Stimulated activated CD8-positive, alpha-beta memory T cell treated with anti-CD3 and anti-CD28 coated beads, Interleukin-7, amount 100 ng/mL, for 4 hours (primary cell): ENCODE data around the gene RABAC1.
"Not testable (repeated sequence)": the region's sequence is repeated elsewhere in the genome, so short reads cannot be mapped to it uniquely, and the experiment has no call there.

Source experiments
- DNase-seq, 2 donors: peaks; one replicate each; pipeline ENCODE4 v3.0.0-alpha.2; 2020; ENCODE audit warnings: low read depth in 2 of 2

The RABAC1 gene

DNA sequence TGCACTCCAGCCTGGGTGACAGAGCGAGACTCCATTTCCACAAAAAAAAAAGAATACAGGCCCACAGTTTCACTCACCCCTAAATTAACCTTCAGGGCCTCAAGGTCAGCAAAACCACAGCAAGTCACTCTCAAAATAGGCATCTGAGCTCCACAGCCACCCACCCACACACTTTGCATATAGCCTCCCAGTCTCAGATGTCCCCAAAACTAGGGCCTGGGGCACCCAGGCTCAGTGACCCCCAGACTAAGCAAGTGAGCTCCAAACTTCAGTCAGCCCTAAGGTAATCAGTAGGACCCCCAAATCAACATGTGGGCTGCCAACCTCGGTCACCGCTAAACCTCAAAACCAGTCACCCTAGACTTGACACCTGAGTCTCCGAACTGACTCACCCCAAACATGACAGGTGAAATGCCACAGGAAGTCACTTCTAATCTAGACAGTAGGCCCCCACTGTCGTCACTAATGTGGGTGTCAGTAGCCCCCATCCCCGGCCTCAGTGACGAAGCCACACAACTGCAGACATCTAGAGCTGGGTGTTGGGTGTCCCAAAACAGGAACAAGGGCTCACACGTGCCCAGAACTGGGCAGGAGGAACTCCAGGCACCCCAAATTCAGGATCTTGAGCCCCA, 13.9 kb downstream of the RABAC1 start:
- peak; percentile 86 to 91 for DNase-seq

DNA sequence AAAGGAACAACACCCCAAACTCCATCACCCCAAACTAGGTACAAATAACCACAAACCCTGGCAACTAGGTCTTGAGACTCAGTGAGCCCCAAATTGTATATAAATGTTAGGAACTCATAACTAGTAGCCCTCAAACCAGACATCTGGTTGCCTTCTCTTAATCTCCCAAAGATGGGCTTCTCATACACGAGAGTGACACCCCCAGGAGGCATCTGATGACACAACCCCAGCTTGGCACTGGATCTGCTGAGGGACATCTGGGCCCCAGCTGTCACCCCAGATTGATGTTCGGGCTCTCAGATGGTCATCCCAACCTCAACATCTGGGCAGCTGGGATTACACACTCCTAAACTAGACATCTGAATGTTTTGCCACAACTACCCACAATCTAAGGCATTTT, 14.8 kb downstream of the RABAC1 start:
- no peak for DNase-seq

DNA sequence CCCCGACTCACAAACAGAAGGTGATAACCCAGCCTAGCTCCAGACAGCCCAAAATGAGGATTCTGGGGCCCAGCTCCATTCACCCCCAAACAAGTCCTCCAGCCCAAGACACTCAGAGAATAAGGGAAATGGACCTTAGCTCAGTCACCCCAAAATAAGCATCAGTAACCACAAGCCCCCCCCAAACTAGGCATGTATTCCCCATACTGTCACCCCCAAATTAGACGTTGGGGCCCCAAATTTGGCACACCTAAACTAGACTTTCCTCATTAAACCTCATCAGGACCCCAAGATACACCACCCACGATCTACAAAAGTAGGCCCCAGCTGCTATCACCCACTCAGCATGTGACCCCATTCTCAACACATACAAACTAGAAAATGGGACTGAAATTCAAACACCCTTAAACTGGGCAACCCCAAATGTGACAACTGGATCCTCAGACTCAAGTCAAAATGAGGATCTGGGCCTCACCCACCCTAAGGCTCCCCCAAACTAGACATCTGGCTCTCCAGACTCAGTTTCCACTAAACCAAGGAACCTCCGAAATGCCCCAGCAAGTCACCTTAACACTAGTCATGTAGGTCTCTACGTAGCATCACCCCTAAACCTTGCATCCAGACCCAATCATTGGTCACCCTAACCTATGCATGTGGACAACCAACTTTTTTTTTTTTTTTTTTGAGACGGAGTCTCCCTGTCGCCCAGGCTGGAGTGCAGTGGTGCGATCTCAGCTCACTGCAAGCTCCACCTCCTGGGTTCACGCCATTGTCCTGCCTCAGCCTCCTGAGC, 17.5 kb downstream of the RABAC1 start:
- DNase-seq, result no peak

DNA sequence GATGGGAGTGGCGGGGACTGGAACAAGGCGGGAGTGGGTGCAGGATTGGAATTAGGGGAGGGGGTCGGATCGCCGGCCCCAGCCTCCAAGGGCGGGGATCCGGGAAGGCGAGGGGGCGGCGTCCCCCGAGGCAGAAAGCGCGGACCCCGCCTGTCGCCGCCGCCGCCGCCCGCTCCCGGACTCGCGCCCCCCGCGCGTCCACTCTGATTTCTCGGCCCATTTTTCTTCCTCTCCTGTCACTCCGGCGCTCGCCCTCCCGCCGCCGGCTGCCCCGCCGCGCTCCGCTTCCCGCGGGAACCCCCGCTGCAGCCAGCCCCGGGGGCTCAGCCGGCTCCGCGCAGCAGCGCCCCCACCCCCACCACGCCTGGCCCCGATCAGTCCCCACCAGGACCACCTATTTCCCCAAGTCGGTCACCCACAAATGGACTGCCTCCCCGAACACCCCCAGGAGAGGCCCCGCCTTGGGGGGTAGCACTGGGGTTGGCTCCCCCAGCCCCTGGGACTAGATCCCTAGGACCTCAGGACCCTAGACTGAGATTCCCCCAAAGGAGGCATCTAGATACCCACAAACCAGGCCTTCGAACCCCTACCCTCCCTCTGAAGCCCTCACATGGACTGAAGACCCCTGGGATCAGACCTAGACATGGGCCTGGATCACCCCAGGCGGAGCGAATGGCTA, 18.3 kb downstream of the RABAC1 start:
- DNase-seq, result no peak

DNA sequence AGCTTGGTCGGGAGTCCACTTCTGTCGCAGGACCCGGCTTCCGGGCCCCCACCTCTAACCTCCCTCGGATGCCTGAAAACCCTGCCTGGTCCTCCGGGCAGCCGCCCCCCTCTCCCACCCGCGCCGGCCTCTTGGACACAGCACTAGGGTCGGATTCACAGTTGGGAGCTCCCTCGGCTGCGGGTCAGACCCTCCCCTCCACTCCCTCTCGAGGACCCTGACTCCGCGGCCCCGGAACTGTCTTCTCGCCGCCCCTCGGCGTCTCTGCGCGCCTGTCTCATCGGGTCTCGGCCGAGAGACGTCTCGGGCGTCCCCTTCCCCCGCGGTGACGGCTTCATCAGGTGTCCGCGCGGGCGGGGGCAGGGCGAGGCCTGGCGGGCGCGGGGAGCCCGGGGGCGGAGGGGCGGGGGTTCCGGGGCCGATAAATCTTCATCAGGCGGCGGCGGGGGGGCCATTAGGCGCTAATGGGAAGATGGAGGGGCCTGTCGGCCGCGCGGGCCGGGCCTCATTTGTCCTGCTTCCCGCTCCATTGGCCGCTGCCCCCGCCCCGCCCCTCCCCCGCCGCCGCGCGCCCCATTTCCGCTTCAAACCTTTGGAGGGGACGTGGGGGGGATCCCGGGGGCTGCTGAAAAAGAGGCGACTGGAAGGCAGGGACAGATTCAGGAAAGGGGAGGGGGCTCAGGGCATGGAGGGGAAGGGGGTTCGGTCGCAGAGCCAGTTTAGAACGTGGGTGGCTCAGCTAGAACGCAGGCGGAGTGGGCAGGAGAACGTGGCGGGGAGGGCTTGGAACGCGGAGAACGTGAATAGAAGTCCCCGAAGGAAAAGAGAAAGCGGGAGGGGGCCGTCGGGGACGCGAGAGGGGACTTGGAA, 19.0 kb downstream of the RABAC1 start:
- peak in 1 of 2 donors; percentile 68 for DNase-seq

DNA sequence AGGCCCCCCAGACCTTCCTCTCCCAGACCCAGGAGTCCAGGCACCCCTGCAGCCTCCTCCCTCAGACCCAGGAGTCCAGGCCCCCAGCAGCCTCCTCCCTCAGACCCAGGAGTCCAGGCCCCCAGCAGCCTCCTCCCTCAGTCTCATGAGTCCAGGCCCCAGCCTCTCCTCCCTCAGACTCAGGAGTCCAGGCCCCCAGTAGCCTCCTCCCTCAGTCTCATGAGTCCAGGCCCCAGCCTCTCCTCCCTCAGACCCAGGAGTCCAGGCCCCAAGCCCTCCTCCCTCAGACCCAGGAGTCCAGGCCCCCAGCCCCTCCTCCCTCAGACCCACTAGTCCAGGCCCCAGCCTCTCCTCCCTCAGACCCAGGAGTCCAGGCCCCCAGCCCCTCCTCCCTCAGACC, 19.9 kb downstream of the RABAC1 start:
- DNase-seq, result not testable (repeated sequence)

DNA sequence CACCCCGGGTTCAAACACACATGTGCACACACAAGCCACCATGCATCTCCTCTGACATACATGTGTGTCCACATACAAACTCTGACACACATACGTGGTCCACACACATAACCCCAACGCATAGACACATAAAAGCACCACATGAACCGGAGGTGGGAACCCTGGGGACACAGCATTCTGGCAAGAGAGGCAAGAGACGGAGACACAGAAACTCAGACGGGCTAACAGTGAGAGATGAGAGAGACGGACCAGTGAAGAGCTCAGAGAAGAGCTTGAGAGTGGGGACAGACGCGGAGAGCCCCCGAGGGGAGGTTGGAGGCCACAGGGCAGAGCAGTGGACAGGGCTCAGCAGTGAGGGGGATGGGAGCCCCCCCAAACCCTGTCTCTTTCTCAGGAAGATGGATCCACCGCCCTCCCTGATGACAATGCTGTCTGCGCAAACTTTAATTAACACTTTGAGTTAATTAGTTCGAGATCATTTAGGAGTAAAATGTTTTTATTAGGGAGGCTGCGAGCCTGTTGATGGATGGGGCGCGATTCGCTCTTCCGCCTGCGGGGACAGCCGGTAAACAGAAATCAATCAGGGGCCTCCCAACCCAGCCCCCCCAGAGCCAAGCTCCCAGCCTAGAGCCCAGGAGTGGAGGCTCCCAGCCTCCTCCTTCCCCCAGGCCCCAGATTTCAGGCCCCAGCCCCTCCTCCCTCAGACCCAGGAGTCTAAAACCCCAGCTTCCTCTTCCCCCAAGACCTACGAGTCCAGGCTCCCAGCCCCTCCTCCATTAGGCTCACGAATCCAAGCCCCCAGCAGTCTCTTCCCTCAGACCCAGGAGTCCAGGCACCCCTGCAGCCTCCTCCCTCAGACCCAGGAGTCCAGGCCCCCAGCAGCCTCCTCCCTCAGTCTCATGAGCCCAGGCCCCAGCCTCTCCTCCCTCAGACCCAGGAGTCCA, 21.3 kb downstream of the RABAC1 start:
- no peak for DNase-seq

DNA sequence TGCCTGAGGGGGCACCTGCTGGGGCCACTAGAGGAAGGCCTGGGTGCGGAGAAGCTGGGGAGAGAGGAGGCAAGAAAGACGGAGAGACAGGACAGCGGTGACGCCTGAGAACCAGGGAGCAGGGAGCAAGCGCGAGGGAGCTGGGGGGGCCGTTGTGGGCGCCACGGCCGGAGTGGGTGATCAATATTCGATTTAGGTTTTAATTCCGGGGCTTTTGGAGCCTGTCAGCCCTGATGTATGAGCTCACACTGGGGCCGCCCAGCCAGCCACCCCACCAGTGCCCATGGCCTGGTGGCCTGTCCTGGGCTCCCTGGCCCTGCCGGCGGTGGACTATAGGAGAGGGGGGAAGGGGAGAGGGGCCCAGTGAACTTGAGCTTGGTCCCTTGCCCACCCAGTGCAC, 22.2 kb downstream of the RABAC1 start:
- no peak for DNase-seq

DNA sequence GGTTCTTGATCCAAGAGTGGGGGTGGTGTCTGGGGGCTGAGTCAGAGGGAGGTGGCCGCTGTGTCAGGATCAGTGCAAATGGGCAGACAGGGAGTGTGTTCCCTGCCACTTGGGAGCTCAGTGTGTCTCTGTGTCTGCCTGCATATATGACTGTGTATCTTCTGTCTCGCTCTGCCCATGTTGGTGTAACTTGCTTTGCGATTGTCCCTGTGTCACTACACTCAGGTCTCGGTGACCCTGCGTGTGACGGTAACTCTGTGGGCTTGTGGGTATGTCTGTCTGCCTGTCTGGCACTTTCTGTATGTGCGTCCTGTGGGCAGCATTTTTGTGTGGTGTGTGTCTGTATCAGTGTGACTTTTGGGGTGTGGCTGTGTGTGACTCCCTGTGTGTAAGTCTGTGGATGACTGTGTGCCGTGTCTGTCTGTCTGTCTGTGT, 22.7 kb downstream of the RABAC1 start:
- DNase-seq, result peak in 1 of 2 donors; percentile 55

DNA sequence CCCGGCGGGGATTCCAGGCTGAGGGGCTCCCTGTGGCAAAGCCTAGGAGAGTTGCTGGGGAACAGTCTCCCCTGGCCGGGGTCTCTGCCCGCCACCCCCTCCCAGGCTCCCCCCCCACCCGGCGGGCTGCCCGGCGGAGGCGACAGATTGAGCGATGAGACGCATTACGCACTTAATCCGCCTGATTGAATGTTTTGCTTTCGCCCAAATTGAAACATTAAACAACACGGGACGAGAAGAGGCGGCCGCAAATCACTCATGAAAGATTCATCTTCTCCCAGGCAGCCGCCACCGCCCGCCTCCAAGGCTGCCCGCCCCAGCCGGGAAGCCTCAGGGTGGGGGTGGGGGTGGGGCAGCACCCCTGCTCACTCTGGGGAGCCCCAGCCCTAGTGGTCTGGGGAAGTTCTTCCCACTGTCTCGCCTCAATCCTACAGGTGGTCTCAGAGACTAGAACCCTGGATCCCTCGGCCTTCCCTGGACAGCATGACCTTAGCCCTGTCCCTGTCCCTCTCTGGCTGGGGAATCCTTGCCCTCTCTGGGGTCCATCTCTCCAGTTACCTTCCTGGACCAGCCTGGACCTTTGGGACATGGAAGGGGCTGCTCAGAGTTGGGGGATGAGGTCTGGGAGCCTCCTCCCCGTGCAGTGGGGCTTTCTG, 23.2 kb downstream of the RABAC1 start:
- DNase-seq, result no peak

DNA sequence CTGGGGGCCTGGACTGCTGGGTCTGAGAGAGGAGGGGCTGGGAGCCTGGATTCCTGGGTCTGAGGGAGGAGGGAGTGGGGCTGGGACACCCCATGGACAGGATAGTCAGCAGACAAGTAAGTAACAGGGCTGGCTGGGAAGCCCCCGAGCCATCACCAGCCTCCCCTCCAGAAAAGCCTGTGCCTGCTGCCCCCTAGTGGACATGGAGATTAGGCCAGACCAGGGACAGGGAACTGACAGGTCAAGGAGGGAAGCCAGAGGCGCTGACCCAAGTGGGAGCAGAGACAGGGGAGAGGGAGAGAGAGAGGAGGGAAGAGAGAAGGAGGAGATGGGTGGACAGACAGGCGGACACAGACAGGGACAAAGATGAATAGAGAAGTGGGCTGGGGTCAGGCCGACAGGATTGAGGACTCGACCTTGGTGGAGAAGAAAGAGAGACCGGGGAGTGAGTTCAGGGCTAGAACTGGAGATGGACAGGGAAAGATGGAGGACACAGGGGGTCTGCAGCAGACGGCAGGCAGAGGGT, 24.2 kb downstream of the RABAC1 start:
- DNase-seq, result peak; percentile 61 to 64

DNA sequence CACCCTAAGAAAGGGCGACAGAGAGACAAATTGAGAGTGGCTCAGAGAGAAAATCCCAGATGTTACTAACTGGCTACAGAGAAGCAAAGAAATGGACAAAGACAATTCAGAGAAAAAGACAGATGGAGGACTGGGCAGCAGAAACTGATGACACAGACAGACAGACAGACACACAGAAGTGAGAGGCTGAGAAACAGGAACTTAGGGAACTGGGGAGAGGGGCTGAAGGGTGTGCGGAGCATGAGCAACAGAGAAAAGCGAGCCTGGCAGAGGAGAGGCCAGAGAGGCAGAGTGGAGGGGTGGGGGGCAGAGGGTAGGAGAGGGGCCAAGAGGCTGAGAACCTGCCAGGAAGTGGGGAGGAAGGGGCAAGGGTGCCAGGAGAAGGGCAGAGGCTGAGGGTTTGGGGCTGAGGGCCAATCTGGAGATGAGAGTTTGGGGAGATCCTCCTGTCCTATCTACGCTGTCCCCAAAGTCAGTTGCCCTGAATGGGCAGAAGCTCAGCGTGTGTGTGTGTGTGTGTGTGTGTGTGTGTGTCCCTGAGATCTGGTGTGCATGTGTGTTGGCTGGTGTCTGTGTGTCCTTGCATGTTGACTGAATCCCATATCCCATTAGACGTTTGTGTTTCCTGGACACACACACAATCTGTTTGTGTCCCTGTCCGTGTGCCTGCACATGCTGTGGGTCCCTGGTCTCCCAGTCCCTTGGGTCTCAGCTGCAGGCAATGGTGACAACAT, 25.3 kb downstream of the RABAC1 start:
- DNase-seq, result no peak

DNA sequence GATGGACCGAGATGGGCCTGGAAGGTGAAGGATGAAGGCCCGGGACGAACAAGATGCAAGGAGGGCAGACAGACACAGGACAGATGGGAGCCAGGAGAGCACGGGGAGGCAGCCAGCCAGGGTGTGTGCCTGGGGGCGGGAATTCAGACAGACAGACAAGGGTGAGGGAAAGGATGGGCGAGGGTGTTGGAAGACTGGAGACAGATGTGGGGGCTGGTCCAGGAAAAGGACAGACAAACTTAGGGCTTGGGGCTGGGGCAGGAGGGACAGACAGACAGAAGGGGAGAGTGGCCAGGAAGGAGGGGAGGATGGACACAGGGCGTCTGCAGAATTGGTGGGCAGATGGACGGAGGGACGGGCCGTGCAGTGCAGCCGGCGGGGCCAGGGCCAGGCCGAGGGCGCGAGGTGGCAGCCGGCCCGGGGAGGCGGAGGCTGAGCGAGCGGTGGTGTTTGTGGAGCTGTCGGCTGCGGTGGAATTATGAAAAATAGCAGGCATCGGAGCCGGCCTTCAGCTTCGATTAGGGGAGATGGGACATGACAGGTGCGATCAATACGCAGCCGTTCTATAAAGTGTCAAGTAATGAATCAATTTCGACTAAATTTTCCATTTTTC, 26.3 kb downstream of the RABAC1 start:
- no peak for DNase-seq

DNA sequence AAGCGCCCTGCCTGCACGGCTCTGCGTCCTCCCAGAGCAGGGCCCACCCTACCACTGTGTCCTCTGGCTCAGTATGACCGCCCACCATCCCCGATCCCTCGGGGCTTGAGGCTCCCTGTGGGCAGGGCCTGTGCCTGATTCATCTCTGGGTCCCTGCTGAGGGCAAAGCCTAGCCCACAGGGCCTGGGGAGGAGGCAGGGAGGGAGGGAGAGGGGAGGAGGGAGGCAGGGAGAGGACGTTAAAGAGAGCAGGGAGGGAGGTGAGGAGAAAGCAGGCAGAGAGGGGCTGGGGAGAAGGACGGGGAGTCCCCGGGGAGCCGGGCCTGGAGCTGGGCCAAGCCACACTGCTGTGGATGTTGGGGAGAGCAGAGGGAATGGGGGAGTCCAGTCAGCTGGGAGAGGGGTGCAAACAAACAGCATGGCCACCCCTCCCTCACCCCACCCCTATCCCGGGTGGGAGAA, 26.8 kb downstream of the RABAC1 start:
- no peak for DNase-seq

DNA sequence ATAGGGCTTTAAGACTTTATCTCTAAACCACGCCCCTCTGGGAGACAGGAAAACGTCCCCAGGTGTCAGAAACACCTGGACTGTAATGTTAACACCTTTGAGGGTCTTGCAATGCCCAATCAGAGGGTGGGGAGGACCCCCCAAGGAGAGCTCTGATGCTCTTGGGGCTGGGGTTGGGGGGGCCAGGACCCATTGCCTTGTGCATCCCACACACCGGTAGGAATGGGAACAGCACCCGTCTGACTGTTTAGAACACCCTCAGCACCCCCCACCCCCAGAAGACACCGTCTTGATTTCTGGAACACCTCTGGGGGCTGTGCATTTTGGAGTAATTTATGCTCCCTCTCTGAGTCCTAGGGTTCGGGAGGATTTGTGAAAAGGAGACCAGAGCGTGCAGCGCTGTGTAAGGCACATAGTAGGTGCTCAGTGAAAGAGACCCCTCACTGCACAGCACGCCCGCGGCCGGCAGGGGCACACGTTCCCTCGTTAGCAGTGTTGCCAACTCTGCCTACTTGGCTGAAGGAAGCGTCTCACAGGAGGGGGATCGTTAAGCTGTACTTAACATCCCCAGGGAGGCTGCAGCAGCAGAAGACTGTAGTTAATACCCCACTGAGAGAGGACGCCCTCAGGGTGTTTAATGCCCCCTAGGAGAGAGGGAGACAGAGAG, 28.1 kb downstream of the RABAC1 start:
- DNase-seq, result no peak

DNA sequence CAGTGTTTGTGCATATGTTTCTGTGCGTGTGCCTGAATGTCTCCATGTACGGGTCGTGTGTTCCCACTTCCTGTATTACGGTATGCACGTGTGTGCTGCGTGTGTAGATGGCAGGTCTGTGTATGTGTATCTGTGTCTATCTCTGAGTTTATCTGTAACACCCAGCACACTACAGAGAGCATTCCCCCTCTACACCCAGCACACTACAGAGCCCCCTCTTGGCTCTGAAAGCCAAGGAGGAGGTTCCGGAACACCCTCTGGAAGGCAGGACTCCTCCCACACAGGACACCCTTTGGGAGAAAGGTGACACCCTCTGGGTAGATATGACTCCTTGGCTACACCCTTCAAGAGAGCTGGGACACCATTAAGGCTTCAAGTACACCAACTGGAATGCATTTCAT, 28.8 kb downstream of the RABAC1 start:
- DNase-seq, result no peak

DNA sequence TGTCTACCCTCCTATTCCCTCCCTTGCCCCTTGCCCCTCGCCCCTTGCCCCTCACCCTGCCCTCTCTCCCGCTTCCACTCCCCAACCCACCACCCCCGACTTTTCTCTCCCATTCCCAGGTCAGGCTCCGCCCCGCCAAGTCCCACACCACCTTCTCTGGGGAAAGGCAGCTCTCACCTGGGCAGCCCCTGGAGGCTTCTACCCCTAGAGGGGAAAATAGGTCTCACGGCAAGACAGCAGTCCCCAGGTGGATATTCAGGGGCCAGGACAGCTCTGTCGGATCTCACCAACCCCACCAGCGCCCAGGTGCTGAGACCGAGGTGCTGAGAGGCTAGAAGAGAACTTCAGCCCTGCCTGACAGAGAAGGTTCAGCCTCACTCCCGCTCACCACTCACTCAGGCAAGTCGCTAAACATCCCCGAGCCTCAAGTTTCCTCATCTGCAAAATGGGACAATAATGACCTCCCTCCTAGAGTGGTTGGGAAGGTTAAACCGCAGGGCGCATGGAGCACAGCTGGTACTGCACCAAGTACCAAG, 29.5 kb downstream of the RABAC1 start:
- no peak for DNase-seq
